Gastroesophageal sphincter (tissue), 3 donors: ENCODE results near the gene PTPRN2.

ENCODE experiments used
- CTCF ChIP-seq, 4 experiments: fragments of 200-600 bp in 2 of 4; fragments of 450-650 bp in 2 of 4; sonication (generic) in 1 of 4; IDR thresholded peaks; one replicate each; pipeline ENCODE4 v1.5.1; 2017 to 2019; ENCODE audit warnings: antibody characterized with exemption in 4 of 4, mild to moderate bottlenecking in 2 of 4, moderate library complexity in 2 of 4
- EP300 ChIP-seq: sonication (generic); formaldehyde crosslinking; IDR thresholded peaks from one replicate; pipeline ENCODE4 v1.6.1; 2017; ENCODE audit warnings: antibody characterized with exemption, mild to moderate bottlenecking
- POLR2A ChIP-seq, 2 donors: fragments of 450-650 bp; IDR thresholded peaks; one replicate each; pipeline ENCODE4 v1.6.1; 2017; ENCODE audit warnings: antibody characterized with exemption in 2 of 2, mild to moderate bottlenecking in 2 of 2, moderate library complexity in 1 of 2

GRCh38 chr7:157682064-157682945 lies 905.3 kb downstream of the PTPRN2 start:
- TF ChIP-seq CTCF (IDR thresholded peaks at IDR 0.05): no peak
- no peak for TF ChIP-seq EP300
- TF ChIP-seq POLR2A (IDR thresholded peaks at IDR 0.05): no peak
